ENCODE results near the gene GPS1.
A peak's percentile ranks its signal among the peaks of the same experiment; 100 is the strongest.

The GPS1 gene

GRCh38 chr17:82094931-82095776 lies 43.5 kb downstream of the GPS1 start:
- no peak overlapping the region for H3K4me3 ChIP-seq (ENCODE audit: low read depth, low read length)
- no peak for DNase-seq (ENCODE audit: low read depth)
- no peak for TF ChIP-seq CTCF (IDR thresholded peaks at IDR 0.05; ENCODE audit: low read depth, low read length, missing control alignments)

GRCh38 chr17:82095777-82096708 lies 44.3 kb downstream of the GPS1 start:
- no peak for DNase-seq (ENCODE audit: low read depth)
- no peak for TF ChIP-seq CTCF (IDR thresholded peaks at IDR 0.05; ENCODE audit: low read depth, low read length, missing control alignments)

GRCh38 chr17:82096709-82097183 lies 45.0 kb downstream of the GPS1 start:
- H3K4me3 ChIP-seq (ENCODE audit: low read depth, low read length), result peak overlapping the region; percentile 88
- no peak for DNase-seq (ENCODE audit: low read depth)
- TF ChIP-seq CTCF (IDR thresholded peaks at IDR 0.05; ENCODE audit: low read depth, low read length, missing control alignments), result no peak

More at GRCh38 chr17:82095777-82096708, 44.3 kb downstream of the GPS1 start:
- H3K4me3 ChIP-seq (ENCODE audit: low read depth, low read length), result peak overlapping the region; percentile 88

- H3K4me3 ChIP-seq (ENCODE audit: low read depth, low read length), result peak overlapping the region; percentile 88
- no peak for TF ChIP-seq CTCF (IDR thresholded peaks at IDR 0.05; ENCODE audit: low read depth, low read length, missing control alignments)
- no peak for DNase-seq (ENCODE audit: low read depth)
These were observed 45.7 kb downstream of the GPS1 start for GRCh38 chr17:82097184-82097918.

GRCh38 chr17:82097919-82098168 lies 46.1 kb downstream of the GPS1 start:
- TF ChIP-seq CTCF (IDR thresholded peaks at IDR 0.05; ENCODE audit: low read depth, low read length, missing control alignments), result no peak
- peak overlapping the region; percentile 88 for H3K4me3 ChIP-seq (ENCODE audit: low read depth, low read length)
- DNase-seq (ENCODE audit: low read depth), result no peak

GRCh38 chr17:82098169-82098938 lies 46.7 kb downstream of the GPS1 start, which contains the start of gene FASN:
Gene FASN (minus strand): TSS chr17:82098236. CDS start chr17:82096445, 1,791 bp downstream.
- peak within 1 kb of the TSS; percentile 89 for H3K4me3 ChIP-seq (ENCODE audit: low read depth, low read length)
- peak; percentile 29 for TF ChIP-seq CTCF (IDR thresholded peaks at IDR 0.05; ENCODE audit: low read depth, low read length, missing control alignments)
- peak; percentile 75 for DNase-seq (ENCODE audit: low read depth)
